Suppressor macrophage treated with lipopolysaccharide for 4 hours (primary cell): Measurements from ENCODE around the gene PERM1.
"Not testable (repeated sequence)": the region's sequence is repeated elsewhere in the genome, so short reads cannot be mapped to it uniquely, and the experiment has no call there.

ENCODE experiments used
- DNase-seq: peaks from one replicate; pipeline ENCODE4 v3.0.0-alpha.2; 2020

The PERM1 gene

DNA sequence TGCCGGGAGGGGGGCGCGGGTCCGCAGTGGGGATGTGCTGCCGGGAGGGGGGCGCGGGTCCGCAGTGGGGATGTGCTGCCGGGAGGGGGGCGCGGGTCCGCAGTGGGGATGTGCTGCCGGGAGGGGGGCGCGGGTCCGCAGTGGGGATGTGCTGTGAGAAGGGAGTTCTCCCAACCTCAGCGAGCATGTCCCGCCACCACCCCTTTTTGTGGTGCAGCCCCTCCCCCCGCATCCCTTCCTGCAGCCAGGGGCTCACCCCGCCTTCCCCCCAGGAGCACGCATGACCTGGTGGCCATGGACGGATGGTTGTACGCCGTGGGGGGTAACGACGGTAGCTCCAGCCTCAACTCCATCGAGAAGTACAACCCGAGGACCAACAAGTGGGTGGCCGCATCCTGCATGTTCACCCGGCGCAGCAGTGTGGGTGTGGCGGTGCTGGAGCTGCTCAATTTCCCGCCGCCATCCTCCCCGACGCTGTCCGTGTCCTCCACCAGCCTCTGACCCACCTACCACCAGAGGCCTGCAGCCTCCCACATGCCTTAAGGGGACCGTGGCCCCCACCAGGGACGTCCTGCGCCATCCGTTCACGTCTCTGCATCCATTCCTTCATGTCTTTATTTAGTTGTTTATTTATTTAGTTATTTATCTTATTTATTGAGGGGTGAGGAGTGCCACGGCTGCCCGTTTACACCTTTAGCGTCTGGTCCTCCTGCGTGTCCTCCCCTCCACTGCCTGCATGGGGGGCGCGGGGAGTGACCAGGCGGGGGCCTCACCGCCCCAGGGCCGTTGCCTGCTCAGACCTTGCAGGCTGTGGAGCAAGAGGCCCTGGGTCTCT lies 17.0 kb downstream of the PERM1 start:
- DNase-seq: no peak

DNA sequence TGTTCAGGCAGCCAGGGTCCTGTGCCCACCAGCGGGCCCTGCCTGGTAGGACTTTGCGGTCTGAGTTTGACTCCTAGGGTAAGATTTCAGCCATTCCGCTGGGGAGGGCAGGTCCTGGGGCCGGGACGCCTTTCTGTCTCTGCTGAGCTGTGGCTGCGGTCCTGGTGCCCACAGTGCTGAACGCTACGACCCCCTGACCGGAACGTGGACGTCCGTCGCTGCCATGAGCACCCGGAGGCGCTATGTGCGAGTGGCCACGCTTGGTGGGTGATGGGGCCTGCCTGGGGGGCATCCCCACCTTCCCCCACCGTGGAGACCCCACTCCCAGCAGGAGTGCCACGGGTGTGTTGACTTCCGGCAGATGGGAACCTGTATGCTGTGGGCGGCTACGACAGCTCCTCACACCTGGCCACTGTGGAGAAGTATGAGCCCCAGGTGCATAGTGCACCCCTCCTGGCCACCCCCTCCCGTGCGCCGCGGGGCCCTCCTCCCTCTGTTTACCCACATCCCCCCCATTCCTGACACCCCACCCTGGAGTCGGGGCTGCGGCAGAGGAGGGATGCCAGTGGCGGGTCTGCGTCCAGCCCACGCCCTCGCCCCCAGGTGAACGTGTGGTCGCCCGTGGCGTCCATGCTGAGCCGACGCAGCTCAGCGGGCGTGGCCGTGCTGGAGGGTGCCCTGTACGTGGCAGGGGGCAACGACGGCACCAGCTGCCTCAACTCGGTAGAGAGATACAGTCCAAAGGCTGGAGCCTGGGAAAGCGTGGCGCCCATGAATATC lies 18.0 kb downstream of the PERM1 start:
- no peak for DNase-seq

DNA sequence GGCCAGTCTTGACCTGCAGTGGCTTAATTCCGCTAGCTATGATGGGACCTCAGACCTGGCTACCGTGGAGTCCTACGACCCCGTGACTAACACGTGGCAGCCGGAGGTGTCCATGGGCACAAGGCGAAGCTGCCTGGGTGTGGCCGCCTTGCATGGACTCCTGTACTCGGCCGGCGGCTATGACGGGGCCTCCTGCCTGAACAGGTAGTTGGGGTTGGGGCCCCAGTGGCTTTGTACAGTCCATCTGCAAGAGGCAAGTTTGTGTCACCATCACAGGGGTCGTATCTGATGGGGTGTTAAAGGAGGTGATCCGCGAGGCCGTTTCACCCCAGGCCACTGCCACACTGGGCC lies 18.6 kb downstream of the PERM1 start:
- DNase-seq: no peak

DNA sequence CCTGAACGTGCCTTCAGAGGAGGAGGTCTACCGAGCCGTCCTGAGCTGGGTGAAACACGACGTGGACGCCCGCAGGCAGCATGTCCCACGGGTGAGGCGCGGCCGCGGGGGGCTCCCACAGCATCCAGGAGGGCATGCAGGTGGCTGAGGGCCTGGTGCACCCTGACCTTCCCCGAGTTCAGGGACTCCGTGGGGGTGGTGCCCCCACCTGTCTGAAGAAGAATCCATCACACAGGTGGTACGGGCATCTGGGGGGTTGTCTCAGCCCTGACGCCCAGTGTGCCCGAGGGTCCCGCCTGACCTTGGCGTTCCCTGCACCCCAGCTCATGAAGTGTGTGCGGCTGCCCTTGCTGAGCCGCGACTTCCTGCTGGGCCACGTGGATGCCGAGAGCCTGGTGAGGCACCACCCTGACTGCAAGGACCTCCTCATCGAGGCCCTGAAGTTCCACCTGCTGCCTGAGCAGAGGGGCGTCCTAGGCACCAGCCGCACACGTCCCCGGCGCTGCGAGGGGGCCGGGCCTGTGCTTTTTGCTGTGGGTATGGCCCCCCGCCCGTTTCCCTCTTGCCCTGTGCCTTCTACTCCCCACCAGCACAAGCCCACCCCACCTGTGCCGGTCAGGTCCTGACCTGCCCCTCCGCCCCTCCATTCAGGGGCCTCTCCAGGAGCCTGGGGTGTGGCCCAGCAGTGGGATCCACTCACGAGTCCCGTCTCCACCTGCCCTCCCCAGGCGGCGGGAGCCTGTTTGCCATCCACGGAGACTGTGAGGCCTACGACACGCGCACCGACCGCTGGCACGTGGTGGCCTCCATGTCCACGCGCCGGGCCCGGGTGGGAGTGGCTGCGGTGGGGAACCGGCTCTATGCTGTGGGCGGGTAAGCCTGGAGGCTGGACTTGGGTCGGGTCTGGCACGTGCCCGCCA lies 19.3 kb downstream of the PERM1 start:
- DNase-seq: no peak

DNA sequence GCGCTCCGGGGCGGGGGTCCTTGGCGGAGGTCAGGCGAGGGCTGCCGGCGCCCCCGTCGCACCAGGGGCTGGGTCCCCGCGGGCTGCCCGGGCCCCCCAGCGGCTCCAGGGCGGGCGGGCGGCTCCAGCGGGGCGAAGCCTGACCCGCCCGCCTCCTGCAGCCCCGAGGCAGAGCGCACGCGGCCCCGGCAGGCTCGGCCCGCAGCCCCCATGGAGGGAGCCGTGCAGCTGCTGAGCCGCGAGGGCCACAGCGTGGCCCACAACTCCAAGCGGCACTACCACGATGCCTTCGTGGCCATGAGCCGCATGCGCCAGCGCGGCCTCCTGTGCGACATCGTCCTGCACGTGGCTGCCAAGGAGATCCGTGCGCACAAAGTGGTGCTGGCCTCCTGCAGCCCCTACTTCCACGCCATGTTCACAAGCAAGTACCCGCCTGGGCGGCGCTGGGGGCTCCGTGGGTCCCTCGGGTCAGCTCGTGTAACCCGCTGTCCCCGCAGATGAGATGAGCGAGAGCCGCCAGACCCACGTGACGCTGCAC lies 20.7 kb downstream of the PERM1 start:
- DNase-seq: no peak

DNA sequence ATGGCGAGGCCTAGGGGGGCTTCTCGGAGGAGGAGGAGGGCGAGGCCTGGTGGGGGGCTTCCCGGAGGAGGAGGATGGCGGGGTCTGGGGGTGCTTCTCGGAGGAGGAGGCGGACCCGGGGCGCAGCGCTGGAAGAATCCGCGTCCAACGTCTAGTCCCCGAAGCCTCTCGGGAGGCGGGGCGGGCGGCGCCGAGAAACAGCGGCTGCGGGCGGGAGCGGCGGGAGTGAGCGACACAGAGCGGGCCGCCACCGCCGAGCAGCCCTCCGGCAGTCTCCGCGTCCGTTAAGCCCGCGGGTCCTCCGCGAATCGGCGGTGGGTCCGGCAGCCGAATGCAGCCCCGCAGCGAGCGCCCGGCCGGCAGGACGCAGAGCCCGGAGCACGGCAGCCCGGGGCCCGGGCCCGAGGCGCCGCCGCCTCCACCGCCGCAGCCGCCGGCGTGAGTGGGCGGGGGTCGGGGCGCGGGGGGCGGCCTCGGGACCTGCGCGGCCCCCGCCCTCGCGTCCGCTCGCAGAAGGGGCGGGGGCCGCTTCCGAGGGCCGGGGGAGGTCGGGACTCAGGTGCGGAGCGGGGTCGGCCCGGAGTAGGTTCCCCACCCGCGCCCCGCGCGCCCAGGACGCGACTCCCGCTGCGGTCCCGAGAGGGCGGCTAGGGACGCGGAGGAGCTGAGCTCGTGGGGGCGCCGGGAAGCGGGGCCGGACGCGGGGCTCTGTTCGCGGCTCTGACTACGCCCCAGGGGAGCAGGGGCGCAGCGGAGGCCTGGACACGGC lies 21.3 kb downstream of the PERM1 start, which contains the start of gene KLHL17:
Gene KLHL17, plus strand, starts transcription at position 222 of the 769 bp plus-strand sequence. Its CDS starts 110 bp downstream, at position 332.
- peak; percentile 81 for DNase-seq

DNA sequence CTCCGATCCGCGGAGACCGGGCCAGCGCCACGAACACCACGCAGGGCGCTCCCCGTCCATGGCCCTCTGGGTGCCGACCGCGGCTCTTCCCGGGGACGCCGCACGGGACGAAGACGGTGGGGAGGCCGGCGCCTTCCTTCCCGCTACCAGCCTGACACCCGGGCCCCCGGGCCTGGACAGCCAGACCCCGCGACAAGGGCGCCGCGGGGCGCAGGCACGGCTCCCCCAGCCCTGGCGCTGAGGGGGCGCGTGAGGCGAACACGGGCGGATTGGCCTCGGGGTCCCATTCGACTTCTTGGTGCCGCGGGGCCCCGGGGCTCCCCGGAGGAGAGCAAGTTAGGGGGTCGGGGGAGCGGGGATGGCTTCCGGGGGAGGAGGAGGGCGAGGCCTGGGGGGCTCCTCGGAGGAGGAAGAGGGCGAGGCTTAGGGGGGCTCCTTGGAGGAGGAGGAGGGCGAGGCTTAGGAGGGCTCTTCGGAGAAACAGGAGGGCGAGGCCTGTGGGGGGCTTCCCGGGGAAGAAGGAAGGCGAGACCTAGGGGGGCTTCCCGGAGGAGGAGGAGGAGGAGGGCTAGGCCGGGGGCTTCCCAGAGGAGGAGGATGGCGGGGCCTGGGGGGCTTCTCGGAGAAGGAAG lies 22.0 kb downstream of the PERM1 start:
- no peak for DNase-seq

DNA sequence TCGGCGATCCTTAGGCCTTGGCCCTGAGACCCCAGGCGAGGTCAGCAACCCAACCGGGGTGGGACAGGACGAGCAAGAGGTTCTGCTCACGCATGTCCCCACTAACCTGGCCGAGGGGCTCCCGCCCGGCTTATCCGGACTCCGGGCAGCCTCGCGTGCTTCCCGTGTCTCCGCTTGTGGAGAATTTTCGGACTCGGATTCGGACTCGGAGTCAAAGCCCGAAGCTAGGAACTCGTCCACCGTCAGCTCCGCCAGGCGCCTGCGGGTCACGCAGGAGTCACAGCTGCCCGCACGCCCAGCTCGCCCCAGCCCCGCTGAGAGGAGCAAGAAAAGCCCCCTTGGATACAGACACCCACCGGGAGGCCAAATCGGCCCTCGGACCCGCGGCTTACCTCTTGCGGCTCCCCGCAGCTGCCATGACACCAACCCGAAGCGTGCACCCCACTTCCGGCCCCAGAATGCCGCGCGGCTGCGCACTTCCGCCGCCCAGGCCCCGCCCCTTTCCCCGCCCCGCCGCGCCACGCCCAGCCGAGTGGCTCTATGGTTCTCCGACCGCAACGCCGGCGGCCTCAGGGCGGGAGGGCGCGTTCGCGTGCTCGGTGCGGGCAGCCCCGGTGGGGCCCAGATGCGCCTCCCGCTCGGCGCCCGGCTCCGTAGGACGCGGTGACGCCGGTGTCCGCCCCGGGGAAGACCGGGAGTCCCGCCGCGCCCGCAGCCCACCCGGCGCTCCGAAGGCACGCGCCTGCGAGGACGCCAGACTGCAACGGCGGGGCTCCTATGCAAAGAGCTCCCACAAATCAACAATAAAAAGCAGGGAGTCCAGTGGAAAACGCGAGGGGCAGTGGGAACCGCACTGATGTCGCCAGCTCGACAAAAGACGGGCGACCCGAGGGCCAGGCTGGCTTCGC lies 22.8 kb downstream of the PERM1 start, which contains the start of gene NOC2L:
Gene NOC2L, minus strand, starts transcription at position 434 of the 908 bp plus-strand sequence. Its CDS starts 16 bp downstream, at position 418.
- DNase-seq: peak; percentile 95

DNA sequence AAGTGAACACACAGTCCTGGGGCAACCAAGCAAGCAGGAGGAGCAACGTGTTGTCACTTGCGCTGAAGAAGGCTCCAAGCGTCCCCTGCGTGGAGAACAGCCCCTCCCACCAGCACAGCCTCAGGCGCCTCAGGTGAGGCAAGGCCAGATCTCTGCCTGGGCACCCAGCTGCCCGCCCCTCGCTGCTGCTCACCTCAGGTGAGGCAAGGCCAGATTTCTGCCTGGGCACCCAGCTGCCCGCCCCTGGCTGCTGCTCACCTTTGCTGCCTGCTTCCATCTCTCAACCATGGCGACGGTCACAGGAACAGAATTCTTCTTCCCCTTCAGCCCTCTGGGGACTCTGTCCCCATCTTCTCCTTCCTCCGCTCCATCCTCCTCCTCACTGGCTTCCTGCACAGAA lies 25.3 kb downstream of the PERM1 start:
- no peak for DNase-seq

DNA sequence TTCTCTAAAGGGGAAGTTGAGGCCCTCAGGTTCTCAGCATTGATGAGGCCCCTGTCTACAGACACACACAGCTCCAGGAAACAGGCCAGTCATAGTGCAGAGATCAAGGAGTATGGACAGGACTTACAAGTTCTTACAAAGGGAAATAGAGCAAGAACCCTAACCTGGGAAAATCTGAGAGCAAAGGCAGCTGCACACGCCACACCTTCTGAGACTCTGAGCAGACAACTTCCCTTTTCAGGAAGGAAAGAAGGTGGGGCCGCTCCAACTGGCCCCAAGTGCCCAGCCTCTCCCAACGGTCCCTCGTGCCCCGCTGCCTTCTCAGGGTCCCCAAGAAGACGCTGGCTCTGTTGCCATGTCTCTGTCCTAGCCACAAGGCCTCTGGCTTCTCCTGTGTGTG lies 26.4 kb downstream of the PERM1 start:
- DNase-seq: no peak

DNA sequence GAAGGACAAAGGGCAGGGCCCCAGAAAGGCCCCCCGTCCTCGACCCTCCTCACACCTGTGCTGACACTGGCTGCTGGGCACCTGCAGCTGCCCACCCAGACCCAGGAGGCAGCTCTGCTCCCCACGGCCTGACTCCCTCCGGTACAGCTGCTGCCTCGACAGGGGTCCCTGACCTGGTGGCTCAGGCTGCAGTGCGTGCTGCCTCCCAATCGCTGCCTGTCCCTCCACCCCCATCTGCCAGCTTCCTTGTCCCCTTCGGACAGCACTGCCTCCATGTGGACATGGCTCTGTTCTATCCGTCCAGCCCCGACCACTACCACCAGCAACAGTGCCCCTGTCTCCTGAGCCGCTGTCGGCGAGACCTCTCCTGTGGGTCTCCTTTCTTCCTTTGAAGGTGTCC lies 27.0 kb downstream of the PERM1 start:
- no peak for DNase-seq

DNA sequence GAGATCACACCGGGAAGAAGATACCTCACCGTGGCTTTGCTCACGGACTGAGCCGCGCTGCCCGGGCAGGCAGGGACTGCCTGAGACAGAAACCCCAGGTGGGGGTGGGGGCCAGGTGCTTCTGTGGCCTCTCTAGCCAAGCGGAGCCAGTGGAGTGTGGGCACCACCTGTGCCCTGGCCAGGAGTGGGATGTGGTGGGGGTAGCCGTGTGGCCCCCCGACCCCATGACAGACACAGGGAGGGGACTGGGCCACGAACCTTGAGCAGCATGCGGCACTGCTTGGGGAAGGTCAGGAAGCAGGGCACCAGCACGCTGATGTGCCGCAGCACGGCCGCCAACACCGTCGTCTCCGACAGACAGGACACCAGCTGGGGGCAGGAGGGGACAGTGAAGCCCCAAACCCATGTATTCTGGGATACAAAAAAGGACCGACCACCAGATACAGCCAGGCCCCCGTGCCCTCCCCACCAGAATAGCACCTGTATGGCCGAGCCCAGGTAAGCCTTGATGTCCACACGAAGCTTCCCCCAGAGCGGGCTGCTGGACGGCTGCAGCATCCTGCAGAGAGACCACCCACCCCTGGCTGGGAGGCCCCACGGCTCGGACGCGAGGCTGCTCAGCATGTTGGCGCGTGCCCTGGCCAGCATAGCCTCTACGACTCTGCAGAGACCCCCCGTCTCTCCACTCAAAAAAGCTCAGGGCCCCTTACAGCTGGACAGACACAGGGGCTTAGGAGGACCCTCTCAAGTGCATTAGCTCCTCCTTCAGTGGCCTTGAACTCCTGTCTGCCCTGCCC lies 28.2 kb downstream of the PERM1 start:
- DNase-seq: no peak

DNA sequence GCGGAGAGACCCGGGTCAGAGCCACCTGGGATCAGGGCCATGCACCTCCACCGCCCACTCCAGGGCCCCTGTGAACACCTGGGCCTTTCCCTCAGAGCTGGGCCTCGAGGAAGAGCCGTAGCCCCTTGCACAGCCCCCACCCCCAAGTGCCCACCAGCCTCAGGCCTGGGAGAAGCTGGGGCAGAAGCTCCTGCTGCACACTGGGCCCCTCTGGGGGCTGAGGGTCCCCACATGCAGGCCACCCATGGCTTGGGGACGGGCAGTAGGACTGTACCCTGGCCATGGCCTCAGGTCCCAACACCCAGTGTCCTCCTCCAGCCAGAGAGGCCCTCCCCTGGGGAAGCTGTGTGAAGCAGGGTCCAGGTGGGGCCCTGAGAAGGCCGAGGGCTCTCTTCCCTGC lies 29.3 kb downstream of the PERM1 start:
- DNase-seq: no peak

DNA sequence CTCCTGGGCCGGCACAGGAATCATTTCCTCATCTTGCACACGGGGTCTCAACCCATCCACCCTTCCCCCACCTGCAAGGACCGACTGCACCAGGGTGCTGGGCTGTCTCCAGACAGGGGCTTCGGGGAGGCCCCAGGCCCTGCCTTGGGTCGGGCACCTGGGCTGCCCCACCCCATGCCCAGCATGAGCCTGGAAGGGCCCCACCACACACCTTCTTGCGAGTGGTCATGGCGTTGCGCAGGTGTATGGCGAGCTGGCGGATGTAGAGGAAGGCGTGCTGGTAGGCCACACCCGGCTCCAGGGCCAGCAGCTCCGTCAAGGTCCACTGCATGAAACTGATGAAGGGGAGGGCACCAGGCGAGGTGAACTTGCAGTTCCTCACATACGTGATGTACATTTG lies 29.7 kb downstream of the PERM1 start:
- DNase-seq: no peak

DNA sequence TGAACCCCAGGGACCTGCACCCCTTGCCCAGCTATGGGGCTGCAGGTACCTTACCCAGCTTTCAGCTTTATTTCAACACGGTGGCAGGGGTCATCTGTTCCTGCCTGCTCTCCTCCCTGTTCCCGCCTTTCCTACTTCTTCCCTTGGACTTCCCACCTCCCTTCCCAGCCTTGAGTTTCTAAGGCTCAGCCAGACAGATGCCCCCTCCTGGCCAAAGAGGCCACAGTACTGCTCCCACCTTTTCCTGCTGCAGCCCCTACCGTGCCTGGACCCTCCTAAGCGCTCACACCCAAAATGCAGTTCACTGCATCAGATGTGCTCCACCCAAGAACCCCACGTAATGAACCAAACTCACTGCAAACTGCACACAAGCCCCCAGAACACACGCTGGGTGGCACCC lies 30.5 kb downstream of the PERM1 start:
- no peak for DNase-seq

DNA sequence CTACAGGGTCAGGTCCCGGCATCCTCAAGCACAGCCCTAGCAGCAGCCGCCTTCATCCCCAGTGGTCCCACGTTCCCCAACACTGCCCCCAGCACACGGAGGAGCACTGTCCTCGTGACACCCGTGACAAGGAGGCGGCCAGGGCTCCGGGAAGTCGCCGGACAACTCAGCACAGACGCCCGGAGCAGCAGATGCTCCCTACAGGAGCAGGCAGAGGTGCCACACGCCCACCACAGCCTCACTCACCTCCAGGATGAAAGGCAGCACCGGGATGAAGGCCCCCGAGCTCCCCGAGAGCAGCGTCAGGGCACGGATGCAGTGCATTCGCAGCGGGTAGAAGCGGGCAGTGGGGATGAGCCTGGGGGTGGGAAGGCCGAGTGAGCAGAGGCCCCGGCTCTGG lies 31.0 kb downstream of the PERM1 start:
- no peak for DNase-seq

DNA sequence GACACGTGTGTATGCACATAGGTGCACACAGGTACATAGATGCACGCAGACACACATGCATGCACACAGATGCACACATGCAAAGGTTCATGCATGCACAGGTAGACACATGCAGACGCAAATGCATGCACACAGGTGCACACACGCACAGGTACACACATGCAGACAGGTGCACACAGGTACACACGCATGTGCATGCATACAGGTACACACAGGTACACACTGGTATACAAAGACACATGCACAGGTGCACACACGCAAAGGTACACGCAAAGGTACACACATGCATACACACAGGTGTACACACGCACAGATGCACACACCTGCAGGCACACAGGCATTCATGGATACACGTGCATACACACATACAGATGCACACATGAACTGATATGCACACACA lies 31.6 kb downstream of the PERM1 start:
- no peak for DNase-seq

DNA sequence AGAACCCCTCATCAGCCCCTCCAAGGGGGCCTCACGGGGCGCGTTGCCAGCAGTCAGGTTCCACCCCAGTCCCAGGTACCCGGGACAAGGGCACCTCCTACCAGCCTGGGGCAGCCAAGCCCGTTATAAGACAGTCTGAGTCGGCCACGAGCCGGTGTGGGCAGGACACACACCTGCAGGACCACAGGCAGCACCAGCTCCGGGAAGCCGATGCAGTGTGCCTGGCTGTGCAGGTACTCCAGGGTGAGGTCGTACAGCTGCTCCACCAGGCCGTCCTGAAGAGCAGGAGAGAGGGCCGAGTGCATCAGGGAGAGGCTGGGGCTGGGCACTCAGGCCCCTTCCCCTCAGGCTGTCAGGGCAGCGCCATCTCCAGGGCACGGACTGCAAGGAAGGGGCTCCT lies 33.9 kb downstream of the PERM1 start:
- no peak for DNase-seq

DNA sequence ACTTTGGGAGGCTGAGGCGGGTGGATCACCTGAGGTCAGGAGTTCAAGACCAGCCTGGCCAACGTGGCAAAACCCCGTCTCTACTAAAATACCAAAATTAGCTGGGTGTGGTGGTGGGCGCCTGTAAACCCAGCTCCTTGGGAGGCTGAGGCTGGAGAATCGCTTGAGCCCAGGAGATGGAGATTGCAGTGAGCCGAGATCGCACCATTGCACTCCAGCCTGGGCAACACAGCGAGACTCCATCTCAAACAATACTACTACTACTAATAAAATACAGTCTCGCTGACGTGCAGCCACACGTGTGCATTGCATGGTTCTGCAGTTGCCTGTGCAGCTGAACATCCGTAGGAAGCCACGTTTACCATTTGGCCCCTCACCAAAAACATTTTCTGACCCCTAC lies 35.1 kb downstream of the PERM1 start:
- DNase-seq: not testable (repeated sequence)
